ELF-1 (cell line): ENCODE measurements around the gene HHAT.

Experiments used
- DNase-seq: peaks from one replicate; pipeline ENCODE4 v3.0.0-alpha.2; 2016; ENCODE audit warnings: low read depth, low spot score

HHAT gene

DNA sequence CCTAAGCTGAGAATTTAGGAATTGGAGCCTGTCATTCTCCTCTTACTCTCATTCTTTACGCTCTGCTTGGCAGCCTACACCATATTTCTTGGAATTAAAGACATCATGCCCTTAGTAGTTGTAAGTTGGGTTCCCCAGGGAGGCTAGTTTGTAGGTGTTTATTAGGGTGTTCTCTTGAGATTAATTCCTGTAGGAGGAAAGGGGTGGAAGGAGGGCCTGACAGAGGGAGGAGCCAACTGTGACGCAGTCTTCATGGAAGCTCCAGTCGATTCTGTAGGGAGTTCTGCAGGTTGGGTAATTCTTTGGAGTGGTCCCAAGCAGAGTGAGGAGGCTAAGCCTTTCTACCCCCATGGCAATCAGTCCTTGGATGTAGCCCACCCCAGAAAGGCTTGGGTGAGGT, 111.4 kb downstream of the HHAT start:
- no peak for DNase-seq

- no peak for DNase-seq
Measured at GRCh38 chr1:210441028-210441427, 112.3 kb downstream of the HHAT start.

DNA sequence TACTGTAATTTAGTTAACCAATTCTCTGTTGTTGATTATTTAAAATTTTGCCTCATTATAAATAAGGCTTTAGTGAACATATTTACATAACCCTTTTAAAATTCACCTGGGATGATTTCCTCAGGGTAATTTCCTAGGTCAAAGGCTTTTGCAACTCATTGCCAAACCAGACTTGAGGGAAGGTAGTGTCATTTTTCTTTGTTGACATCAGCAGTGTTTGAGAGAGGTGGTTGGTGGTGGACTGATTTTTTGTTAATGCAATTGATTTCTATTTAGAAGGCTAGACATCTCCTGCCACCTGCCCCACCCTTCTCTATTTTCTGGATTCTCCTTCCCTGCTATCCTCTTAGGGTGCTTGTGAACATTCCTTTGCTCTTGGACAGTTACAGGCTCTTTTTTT, 116.8 kb downstream of the HHAT start:
- DNase-seq, result no peak

DNA sequence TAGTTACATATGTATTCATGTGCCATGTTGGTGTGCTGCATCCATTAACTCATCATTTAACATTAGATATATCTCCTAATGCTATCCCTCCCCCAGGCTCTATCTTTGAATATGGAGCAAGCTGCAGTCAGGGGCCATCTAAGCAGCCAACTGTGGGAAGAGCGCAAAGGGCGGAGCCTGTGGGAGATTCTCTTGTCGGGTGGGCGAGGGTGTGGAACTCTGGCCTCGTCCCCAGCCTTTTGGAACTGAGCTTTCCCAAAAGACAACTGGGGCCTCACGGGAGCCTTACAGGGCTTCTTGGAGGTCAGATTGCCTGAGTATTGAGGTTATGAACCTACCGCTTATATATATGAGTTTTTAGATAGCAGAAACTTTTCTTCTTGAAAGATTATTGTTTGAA, 117.2 kb downstream of the HHAT start:
- no peak for DNase-seq

- peak; percentile 27 for DNase-seq
Measured at GRCh38 chr1:210446479-210446878, 117.8 kb downstream of the HHAT start.

- DNase-seq, result no peak
Measured at GRCh38 chr1:210447456-210448057, 118.9 kb downstream of the HHAT start.

DNA sequence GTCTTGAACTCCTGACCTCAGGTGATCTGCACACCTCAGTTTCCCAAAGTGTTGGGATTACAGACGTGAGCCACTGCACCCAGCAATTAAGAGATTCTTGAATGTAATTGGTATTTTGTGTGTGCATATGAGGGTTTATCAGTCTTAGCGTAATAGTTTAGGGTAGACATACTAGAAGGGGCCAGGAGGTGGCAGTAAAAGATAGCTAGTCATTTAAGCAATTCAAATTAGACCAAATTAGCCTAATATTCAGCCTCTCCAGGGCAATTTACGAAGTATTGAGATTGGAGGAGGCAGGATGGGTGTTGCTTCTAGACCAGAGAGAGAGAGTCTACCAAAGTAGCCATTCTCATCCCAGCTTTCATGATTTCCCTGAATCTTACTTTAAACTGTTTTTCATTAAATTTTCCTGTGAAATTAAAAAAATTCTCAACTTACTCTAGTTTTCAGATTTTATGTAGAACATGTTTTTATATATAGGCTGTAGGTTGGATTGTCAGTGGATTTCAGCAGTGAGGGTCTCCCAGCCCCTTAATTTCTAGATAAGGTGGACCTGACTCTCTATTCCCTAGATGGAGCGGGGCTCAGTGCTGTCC, 119.7 kb downstream of the HHAT start:
- DNase-seq, result no peak

- no peak for DNase-seq
Measured at GRCh38 chr1:210455840-210456603, 127.3 kb downstream of the HHAT start.

DNA sequence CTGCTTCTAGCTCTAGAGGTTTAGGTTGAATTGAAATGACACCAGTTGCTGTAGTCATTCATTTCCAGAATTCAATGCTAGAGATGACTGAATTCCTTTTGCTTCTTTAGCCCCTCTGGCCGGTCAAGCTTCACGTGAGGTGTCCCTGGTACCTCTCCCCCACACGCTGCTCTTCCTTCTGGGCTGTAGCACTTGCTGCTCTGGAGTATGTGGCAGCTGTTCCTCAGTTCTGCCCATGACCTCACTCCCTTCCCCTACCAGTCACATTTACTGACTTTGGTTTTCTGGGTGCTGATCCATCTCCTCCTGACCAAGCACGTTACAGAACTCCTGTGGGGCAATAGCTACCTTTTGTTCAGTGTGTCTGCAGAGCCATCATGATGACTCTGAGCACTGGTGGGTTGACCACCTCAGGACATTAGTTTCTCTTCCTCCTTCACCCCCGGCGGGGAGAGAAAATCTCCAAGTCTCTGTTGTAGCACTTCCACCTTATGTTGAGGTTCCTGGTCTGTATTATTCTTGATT, 128.1 kb downstream of the HHAT start:
- DNase-seq, result no peak

DNA sequence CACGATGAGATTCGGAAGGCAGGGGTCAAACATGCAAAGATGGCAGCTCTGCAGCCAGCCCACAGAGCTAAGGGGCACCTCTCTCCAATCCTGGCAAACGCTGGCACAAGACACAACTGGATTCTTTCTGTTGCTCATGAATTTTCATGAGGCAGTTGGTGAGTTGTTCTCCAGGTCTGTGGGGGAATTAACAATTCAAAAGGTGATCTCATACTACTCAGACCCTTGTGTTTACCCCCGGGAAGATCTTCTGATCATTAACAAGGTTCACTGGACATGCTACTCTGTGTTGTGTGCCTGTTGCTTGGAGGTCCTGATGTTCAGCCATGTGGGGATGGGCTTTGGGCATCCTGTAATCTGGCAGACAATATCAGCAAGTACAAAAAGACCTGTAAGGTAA, 128.9 kb downstream of the HHAT start:
- no peak for DNase-seq

GRCh38 chr1:210464519-210465039, 135.9 kb downstream of the HHAT start:
- no peak for DNase-seq

- no peak for DNase-seq
Measured at GRCh38 chr1:210465150-210465549, 136.4 kb downstream of the HHAT start.

DNA sequence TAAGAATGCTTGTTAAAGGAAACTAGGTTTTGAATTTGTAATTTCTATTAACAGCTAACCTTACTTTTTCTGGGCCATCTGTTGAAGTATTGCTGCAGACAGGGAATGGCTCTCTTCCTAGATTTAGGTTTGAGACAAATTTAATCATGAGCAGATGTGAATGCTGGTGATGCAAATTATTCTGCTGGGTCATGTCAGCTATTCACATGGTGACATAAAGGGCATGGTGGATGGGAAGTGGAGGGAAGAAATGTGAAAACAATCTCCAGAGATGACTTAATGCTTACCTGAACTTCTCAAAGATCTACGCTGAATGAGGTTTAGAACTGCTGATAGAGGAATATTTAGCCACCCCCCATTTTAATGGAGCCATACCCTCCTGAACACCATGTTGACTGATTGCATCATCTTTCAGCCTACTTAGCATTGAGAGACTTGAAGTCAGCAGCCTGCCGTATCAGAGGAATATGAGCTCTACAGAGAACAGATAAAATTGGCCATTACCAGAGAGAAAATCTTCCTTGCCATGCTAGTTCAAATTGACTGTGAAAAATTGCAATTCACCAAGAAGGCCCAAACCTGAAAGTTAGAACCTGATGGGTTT, 138.8 kb downstream of the HHAT start:
- no peak for DNase-seq

- DNase-seq, result no peak
Measured at GRCh38 chr1:210469441-210469840, 140.7 kb downstream of the HHAT start.

DNA sequence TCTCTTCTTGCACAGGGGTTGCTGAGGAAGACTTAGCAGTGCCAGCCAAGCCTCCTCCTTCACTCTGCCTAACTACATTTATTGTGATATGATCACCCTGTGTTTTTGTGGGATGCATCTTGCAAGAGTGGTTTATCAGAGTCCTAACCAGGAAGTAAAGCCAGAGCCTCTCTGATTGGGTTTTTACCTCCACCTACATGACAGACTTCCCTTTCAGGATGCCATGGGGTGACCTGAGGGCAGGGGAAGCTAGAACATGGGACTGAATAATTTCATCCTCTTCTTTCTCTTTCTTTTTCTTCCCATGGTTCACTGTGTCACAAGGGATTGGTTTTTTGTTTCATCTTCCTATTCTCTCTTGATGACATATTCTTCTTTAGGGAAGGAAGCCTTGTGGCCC, 146.6 kb downstream of the HHAT start:
- DNase-seq, result no peak

GRCh38 chr1:210475806-210476205, 147.1 kb downstream of the HHAT start:
- no peak for DNase-seq

DNA sequence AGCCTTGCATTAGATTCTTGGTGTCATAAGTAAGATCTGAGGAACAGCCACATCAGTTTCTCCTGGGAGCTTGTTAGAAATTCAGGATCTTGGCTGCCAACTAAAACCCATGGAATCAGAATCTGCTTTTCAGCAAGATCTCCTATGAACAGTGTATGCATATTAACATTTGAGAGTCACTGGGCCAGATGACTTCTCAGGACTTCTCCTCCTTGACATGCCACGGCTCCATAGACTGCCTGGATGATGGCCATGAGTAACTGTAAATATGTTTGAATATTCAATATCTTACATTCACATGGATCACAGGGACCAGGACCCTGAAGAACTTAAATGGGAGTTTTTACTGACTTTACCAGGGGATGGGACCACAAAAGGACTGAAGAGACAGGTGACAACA, 148.0 kb downstream of the HHAT start:
- no peak for DNase-seq

DNA sequence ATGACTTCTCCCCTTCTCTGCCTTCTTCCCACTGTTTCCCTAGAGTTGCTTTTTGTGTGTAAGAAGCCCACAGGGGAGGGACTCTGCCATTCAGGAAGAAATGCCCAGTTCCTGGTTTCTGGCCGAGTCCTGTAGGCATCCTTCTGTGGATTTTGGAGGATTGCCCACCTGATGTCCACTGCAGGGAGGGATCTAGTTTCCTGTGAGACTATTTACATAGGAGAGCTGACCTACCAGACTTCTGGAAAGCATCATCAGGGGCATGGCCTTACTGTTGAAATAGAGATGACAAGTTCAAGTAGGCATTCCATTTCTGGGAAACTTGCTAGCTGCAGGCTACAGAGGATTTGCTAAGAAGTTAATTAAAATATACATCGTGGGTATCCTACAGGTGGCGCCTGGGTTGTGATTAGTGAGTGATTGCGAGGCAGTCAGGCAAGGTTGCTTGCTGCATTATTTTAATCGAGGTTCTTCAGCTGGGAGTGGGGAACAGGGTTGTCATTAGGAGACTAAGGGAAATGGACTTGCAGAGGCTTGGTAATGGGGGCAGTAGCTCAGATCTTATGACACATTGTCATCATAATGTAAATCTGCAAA, 148.7 kb downstream of the HHAT start:
- DNase-seq, result no peak

DNA sequence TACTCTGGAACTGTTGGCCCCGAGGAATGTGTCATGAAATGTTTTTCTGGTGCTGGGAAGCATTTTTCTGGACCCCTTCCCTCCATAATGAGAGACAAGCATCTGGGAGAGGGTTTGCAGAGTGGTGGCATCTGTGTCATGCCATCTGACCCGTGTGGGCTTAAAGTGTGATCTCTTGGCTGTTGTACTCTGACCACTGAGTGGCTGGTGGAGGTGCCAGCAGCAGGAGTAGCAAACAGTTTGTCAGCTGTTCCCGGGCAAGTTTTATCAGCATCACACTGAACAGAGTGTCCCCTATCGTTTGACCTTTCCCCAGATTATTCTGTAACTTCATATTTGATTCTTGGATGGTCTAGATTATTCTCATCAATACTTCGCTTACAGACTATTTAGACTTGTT, 150.1 kb downstream of the HHAT start:
- DNase-seq, result no peak

DNA sequence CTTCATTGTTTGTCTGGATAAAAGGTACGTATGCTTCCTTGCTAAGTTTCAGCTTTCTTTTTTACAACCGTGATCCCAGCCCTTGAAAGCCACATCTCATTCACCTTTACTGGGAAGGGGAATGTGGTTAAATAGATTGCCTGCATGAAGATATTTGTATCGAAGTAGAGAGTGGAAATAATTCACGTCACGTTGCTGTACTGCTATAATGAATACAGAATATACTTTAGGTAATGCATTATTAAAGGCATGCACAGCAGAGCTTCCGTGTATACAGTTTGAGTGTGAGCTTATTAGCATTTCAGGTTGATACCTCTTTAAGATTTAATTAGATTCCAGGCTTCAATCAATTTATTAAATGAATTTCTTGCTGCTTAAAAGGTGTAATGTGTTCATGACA, 153.8 kb downstream of the HHAT start:
- no peak for DNase-seq

DNA sequence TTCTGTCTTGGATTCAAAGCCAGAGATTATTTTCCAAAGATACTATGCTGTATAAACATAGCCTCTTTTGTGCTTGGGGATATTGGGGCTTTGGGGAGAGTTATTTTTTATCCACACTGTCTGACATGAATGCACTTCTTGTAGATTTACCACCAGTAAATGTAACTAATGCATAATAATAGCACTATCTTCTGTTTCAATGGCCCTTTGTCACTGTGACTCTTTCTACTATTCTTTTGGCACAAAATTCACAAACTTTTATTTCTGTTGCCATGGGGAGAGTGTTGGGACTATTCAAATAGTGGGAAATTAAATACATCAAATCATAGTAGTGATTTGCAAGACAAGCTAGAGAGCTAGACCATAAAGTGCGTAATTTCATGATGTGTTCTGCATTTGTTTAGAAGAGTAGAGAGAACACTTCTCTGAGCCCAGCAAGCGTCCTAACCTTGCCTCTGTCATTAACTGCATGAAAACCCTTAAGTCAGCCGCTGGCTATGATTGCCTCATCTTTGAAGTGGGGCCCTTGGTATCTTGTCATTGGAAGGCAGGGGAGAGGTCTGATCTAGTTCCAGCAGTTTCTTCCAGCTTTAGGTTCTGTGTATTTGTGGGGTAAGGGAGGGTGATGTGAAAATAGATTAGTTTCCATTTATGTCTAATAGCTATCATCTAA, 154.4 kb downstream of the HHAT start:
- peak; percentile 21 for DNase-seq
